Liver (tissue), 3 donors: ENCODE data around the gene LDLRAD4.

Experiments
- ATF3 ChIP-seq: IDR thresholded peaks from 2 replicates; pipeline ENCODE4 v1.6.1; 2016; ENCODE audit warnings: antibody characterized with exemption
- CTCF ChIP-seq: fragments of 150-350 bp; IDR thresholded peaks from 2 replicates; pipeline ENCODE4 v1.5.1; 2017; ENCODE audit warnings: improper control_type of control experiment, low read depth, low read length; ENCODE audit not compliant: missing input control
- EGR1 ChIP-seq, 2 donors: IDR thresholded peaks; 2 replicates each; pipeline ENCODE4 v1.6.1; 2016 to 2018; ENCODE audit warnings: antibody characterized with exemption in 2 of 2, low read depth in 2 of 2
- GABPA ChIP-seq, 2 donors: IDR thresholded peaks in 1 of 2; conservative IDR thresholded peaks in 1 of 2; 2 replicates each; pipeline ENCODE4 v1.6.1; 2016; ENCODE audit warnings: antibody characterized with exemption in 2 of 2, mild to moderate bottlenecking in 1 of 2, moderate library complexity in 1 of 2
- HNF4G ChIP-seq: IDR thresholded peaks from 2 replicates; pipeline ENCODE4 v1.6.1; 2016; ENCODE audit warnings: antibody characterized with exemption
- MAX ChIP-seq: IDR thresholded peaks from 2 replicates; pipeline ENCODE4 v1.6.1; 2016; ENCODE audit warnings: antibody characterized with exemption
- NR2F2 ChIP-seq: IDR thresholded peaks from 2 replicates; pipeline ENCODE4 v1.6.1; 2016; ENCODE audit warnings: antibody characterized with exemption
- RAD21 ChIP-seq, 2 donors: IDR thresholded peaks; 2 replicates each; pipeline ENCODE4 v1.6.1; 2016; ENCODE audit warnings: antibody characterized with exemption in 2 of 2, mild to moderate bottlenecking in 2 of 2
- REST ChIP-seq: IDR thresholded peaks from 2 replicates; pipeline ENCODE4 v1.6.1; 2016; ENCODE audit warnings: antibody characterized with exemption, mild to moderate bottlenecking
- TAF1 ChIP-seq: conservative IDR thresholded peaks from 2 replicates; pipeline ENCODE4 v1.6.1; 2016; ENCODE audit warnings: antibody characterized with exemption, mild to moderate bottlenecking
- YY1 ChIP-seq: IDR thresholded peaks from 2 replicates; pipeline ENCODE4 v1.6.1; 2016; ENCODE audit warnings: antibody characterized with exemption, mild to moderate bottlenecking
- donor health status: healthy.
- donor health status: healthy.

GRCh38 chr18:13661051-13661778 lies 442.7 kb downstream of the LDLRAD4 start:
- TF ChIP-seq CTCF (no peak), EGR1 (IDR thresholded peaks at IDR 0.05; ENCODE audit: low read depth in 2 of 2) (no peak), MAX (no peak), GABPA (IDR thresholded peaks at IDR 0.05 in 1 of 2, conservative IDR thresholded peaks at IDR 0.05 in 1 of 2) (no peak), ATF3 (no peak), RAD21 (IDR thresholded peaks at IDR 0.05) (no peak), NR2F2 (no peak), YY1 (no peak), HNF4G (no peak), REST (no peak), TAF1 (no peak)
